Progenitor cell of endocrine pancreas (in vitro differentiated cells): ENCODE results near the gene HSPB3. TPM values are rescaled to one million over a fixed set of nuclear protein-coding genes. Genes with fewer than 3 reads are reported as not detected.

Experiments used
- DNase-seq: peaks from one replicate; pipeline ENCODE4 v3.0.0; 2021; ENCODE audit warnings: low spot score; ENCODE audit not compliant: unreplicated experiment
- H3K27ac Mint-ChIP-seq: 2 replicates; pipeline ENCODE4 v1.8.0; 2021; ENCODE audit warnings: mild to moderate bottlenecking, moderate library complexity, mixed read lengths
- H3K27me3 Mint-ChIP-seq: 2 replicates; pipeline ENCODE4 v1.8.0; 2021; ENCODE audit warnings: mixed read lengths
- H3K36me3 Mint-ChIP-seq: 2 replicates; pipeline ENCODE4 v1.8.0; 2022; ENCODE audit warnings: mixed read lengths; ENCODE audit not compliant: insufficient read depth
- H3K4me1 Mint-ChIP-seq: 2 replicates; pipeline ENCODE4 v1.8.0; 2021; ENCODE audit warnings: low read depth, mixed read lengths
- H3K4me3 Mint-ChIP-seq: 2 replicates; pipeline ENCODE4 v1.8.0; 2021; ENCODE audit warnings: low read depth, mild to moderate bottlenecking, moderate library complexity, mixed read lengths
- H3K9me3 Mint-ChIP-seq: 2 replicates; pipeline ENCODE4 v1.8.0; 2021; ENCODE audit warnings: low read depth, mixed read lengths
- total RNA-seq: library from RNA; stranded (reverse); gene quantifications from 2 replicates; pipeline ENCODE4 v1.2.1, GENCODE V29; 2021
- TF ChIP-seq, protein P1 (sequence below): fragments of 200-600 bp; sonication (generic); IDR thresholded peaks from one replicate; pipeline ENCODE4 v1.5.0; 2021; ENCODE audit warnings: antibody characterized with exemption, mild to moderate bottlenecking; ENCODE audit not compliant: unreplicated experiment

HSPB3 gene
- total RNA-seq, 1 donor from 2014 or later, result not detected

- no peaks in the 10 kb centered on the region for H3K27me3 Mint-ChIP-seq
- TF ChIP-seq, protein P1, sequence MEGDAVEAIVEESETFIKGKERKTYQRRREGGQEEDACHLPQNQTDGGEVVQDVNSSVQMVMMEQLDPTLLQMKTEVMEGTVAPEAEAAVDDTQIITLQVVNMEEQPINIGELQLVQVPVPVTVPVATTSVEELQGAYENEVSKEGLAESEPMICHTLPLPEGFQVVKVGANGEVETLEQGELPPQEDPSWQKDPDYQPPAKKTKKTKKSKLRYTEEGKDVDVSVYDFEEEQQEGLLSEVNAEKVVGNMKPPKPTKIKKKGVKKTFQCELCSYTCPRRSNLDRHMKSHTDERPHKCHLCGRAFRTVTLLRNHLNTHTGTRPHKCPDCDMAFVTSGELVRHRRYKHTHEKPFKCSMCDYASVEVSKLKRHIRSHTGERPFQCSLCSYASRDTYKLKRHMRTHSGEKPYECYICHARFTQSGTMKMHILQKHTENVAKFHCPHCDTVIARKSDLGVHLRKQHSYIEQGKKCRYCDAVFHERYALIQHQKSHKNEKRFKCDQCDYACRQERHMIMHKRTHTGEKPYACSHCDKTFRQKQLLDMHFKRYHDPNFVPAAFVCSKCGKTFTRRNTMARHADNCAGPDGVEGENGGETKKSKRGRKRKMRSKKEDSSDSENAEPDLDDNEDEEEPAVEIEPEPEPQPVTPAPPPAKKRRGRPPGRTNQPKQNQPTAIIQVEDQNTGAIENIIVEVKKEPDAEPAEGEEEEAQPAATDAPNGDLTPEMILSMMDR, result no peak
- no peak overlapping the region for H3K27ac Mint-ChIP-seq
- no peak for DNase-seq
- no peaks in the 10 kb centered on the region for H3K36me3 Mint-ChIP-seq
- no peaks in the 10 kb centered on the region for H3K4me1 Mint-ChIP-seq
- H3K9me3 Mint-ChIP-seq, result no peaks in the 10 kb centered on the region
- H3K4me3 Mint-ChIP-seq, result no peak overlapping the region
Measured at GRCh38 chr5:54492178-54492577, 36.7 kb downstream of the HSPB3 start.

- no peak for DNase-seq
- Mint-ChIP-seq H3K9me3 (peaks cover 14% of the 10 kb centered on the region), H3K4me3 (no peak overlapping the region), H3K27ac (no peak overlapping the region), H3K4me1 (no peaks in the 10 kb centered on the region), H3K36me3 (no peaks in the 10 kb centered on the region), H3K27me3 (no peaks in the 10 kb centered on the region)
- TF ChIP-seq, protein P1, result no peak
Measured at GRCh38 chr5:54495027-54495426, 39.5 kb downstream of the HSPB3 start.

Other genes starting within 250 kb of the HSPB3 start
- gene ARL15, start 145.1 kb upstream of the HSPB3 start, total RNA-seq, result 28.9 and 30.0 TPM in 2 replicates
- 26.3 and 28.6 TPM in 2 replicates for gene SNX18, start 62.1 kb downstream of the HSPB3 start, total RNA-seq